Activated T-helper 2 cell treated with anti-CD3 and anti-CD28 coated beads, Interferon-gamma antibody, Interleukin-2, Interleukin-4, amounts not matched to agents 10 μg/mL and 5 μg/mL and 100 μg/mL, durations not matched to agents 14 hours and 24 hours and 36 hours (primary cell): Measurements from ENCODE around the gene GLYAT. TPM values are rescaled to one million over a fixed set of nuclear protein-coding genes. Genes with fewer than 3 reads are reported as not detected.
"Not testable (repeated sequence)": the region's sequence is repeated elsewhere in the genome, so short reads cannot be mapped to it uniquely, and the experiment has no call there.

Experiments used
- DNase-seq: peaks from one replicate; pipeline ENCODE4 v3.0.0; 2021; ENCODE audit warnings: low spot score
- H3K27ac Mint-ChIP-seq: one replicate; pipeline ENCODE4 v1.8.0; 2021; ENCODE audit warnings: mixed read lengths
- H3K27me3 Mint-ChIP-seq: one replicate; pipeline ENCODE4 v1.8.0; 2021; ENCODE audit warnings: low read depth, mixed read lengths
- H3K36me3 Mint-ChIP-seq: one replicate; pipeline ENCODE4 v1.8.0; 2021; ENCODE audit warnings: low read depth, mixed read lengths
- H3K4me1 Mint-ChIP-seq: one replicate; pipeline ENCODE4 v1.8.0; 2021; ENCODE audit warnings: low read depth, mixed read lengths
- H3K4me3 Mint-ChIP-seq: one replicate; pipeline ENCODE4 v1.8.0; 2021; ENCODE audit warnings: low read depth, mild to moderate bottlenecking, moderate library complexity, mixed read lengths
- H3K9me3 Mint-ChIP-seq: one replicate; pipeline ENCODE4 v1.8.0; 2021; ENCODE audit warnings: mixed read lengths
- intact Hi-C: fragments of 100-400 bp; cut with micrococcal nuclease; formaldehyde crosslinking; loops from one replicate; pipeline ENCODE4 v1.15.1; 2023
- total RNA-seq: library from RNA; stranded (reverse); gene quantifications from 2 replicates; pipeline ENCODE4 v1.2.3, GENCODE V29; 2022

Gene GLYAT
- total RNA-seq, 1 donor from 2014 or later: not detected

DNA sequence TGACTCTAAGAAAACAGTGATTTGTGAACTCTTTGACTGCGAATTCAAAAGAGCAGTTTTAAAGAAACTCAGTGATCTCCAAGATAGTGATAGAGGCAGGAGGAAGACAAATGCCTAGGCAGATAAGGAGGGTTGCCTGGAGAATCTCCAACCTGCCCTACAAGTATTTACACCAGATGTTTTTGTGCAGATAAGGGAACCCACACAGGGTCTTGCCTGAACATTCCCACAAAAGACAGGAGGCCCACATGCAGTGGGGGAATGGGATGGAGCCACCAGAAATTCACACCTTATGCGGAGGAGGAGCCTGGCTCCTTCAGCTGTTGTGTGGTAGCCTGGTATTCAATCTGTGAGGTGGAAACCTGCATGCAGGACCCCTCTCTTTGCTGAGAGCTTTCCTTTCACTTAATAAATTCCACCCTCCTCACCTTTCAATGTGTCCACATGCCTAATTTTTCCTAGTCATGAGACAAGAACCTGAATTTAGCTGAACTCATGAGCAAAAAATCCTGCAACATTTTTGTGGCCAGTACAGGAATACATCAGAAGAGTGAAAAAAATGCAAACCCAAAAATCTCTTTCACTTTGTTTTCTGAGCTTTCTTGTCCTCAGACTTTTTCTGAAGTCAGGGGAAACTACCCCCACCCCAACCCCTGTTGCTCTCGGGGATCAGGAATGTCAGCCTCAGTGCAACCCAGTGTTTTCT lies 8.1 kb upstream of the GLYAT start:
- Mint-ChIP-seq H3K4me3 (no peak overlapping the region), H3K36me3 (no peaks in the 10 kb centered on the region), H3K4me1 (no peaks in the 10 kb centered on the region), H3K27me3 (peaks cover 2% of the 10 kb centered on the region), H3K9me3 (peaks cover 8% of the 10 kb centered on the region), H3K27ac (no peak overlapping the region)
- intact Hi-C loops: no loop called here
- no peak for DNase-seq

- no peaks in the 10 kb centered on the region for H3K27me3 Mint-ChIP-seq
- H3K4me3 Mint-ChIP-seq: no peak overlapping the region
- H3K4me1 Mint-ChIP-seq: no peaks in the 10 kb centered on the region
- no peaks in the 10 kb centered on the region for H3K36me3 Mint-ChIP-seq
- H3K9me3 Mint-ChIP-seq: no peaks in the 10 kb centered on the region
- no peak overlapping the region for H3K27ac Mint-ChIP-seq
- intact Hi-C loops: no loop called here
- no peak for DNase-seq
These were observed 3.1 kb upstream of the GLYAT start for GRCh38 chr11:58734681-58735490.

GRCh38 chr11:58730507-58731089 lies 1.1 kb downstream of the GLYAT start:
- intact Hi-C loops: no loop called here
- H3K9me3 Mint-ChIP-seq: no peaks in the 10 kb centered on the region
- no peak overlapping the region for H3K4me3 Mint-ChIP-seq
- H3K36me3 Mint-ChIP-seq: no peaks in the 10 kb centered on the region
- no peaks in the 10 kb centered on the region for H3K27me3 Mint-ChIP-seq
- peaks cover 8% of the 10 kb centered on the region for H3K4me1 Mint-ChIP-seq
- DNase-seq: no peak
- no peak overlapping the region for H3K27ac Mint-ChIP-seq

GRCh38 chr11:58727415-58727797 lies 4.3 kb downstream of the GLYAT start:
- no peak for DNase-seq
- no peak overlapping the region for H3K4me3 Mint-ChIP-seq
- no peaks in the 10 kb centered on the region for H3K27me3 Mint-ChIP-seq
- H3K9me3 Mint-ChIP-seq: no peaks in the 10 kb centered on the region
- no peaks in the 10 kb centered on the region for H3K36me3 Mint-ChIP-seq
- H3K27ac Mint-ChIP-seq: no peak overlapping the region
- peaks cover 8% of the 10 kb centered on the region for H3K4me1 Mint-ChIP-seq
- intact Hi-C loops: no loop called here

GRCh38 chr11:58726737-58727414 lies 4.9 kb downstream of the GLYAT start:
- DNase-seq: no peak
- H3K4me3 Mint-ChIP-seq: no peak overlapping the region
- intact Hi-C loops: no loop called here
- H3K4me1 Mint-ChIP-seq: peaks cover 8% of the 10 kb centered on the region
- H3K27me3 Mint-ChIP-seq: no peaks in the 10 kb centered on the region
- H3K36me3 Mint-ChIP-seq: no peaks in the 10 kb centered on the region
- no peak overlapping the region for H3K27ac Mint-ChIP-seq
- H3K9me3 Mint-ChIP-seq: no peaks in the 10 kb centered on the region

DNA sequence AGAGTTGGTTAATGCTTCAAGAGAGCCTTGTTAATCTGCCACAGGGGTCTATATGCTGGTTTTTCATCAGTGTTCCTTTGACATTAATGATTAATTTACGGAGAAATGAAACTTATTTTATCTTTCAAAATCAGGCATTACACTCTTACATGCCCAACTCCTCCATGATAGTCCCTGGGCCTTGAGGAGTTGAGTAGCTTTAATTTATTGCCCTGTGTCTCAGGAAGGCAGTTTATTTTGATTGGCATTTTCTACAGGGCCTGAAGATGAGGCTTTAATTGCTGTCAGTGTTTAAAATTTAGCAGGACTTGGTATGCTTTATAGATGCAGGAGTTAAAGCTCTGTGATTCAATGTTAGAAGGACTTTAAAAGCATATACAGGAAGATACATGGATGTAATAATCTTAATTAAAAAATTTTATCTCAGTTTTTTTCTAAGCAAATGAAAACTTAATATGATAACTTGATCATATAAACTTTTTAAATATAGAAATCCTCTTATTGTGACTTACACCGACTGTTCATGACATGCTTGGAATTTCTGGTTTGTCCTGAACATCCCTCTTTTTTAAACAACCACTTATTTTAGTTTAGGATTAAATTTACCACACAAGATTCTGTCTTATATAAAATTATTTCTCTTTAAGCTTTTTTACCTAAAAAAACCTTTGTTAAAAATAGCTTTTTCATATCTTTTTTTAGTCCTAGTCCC lies 12.2 kb downstream of the GLYAT start:
- no peaks in the 10 kb centered on the region for H3K27me3 Mint-ChIP-seq
- H3K4me3 Mint-ChIP-seq: no peak overlapping the region
- H3K4me1 Mint-ChIP-seq: no peaks in the 10 kb centered on the region
- peaks cover 3% of the 10 kb centered on the region for H3K9me3 Mint-ChIP-seq
- no peak overlapping the region for H3K27ac Mint-ChIP-seq
- H3K36me3 Mint-ChIP-seq: no peaks in the 10 kb centered on the region
- intact Hi-C loops: no loop called here
- DNase-seq: no peak

- Mint-ChIP-seq H3K36me3 (no peaks in the 10 kb centered on the region), H3K4me3 (no peak overlapping the region), H3K27me3 (no peaks in the 10 kb centered on the region), H3K9me3 (no peaks in the 10 kb centered on the region), H3K4me1 (no peaks in the 10 kb centered on the region), H3K27ac (no peak overlapping the region)
- intact Hi-C loops: no loop called here
- DNase-seq: no peak
These were observed 19.2 kb downstream of the GLYAT start for GRCh38 chr11:58712531-58712930.

DNA sequence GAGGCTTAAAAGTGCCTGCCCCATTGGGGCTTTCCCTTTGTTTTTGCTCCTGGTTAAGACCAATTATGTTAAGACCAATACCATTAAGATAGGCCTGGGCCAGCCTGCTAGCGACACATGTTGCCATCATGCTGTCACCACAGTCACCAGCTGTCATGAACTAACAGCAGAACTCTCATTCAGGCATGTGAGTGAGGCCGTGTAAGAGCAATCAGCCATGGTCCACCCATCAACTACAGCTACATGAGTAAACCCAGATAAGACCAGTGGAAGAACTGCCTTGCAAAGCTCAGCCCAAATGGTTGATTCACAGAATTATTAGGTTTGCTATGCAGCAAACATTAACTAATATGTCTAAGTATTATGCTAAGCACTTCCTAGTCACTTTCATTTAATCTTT lies 19.9 kb downstream of the GLYAT start:
- intact Hi-C loops: no loop called here
- Mint-ChIP-seq H3K27me3 (no peaks in the 10 kb centered on the region), H3K36me3 (no peaks in the 10 kb centered on the region), H3K4me3 (no peak overlapping the region), H3K9me3 (no peaks in the 10 kb centered on the region), H3K27ac (no peak overlapping the region), H3K4me1 (no peaks in the 10 kb centered on the region)
- no peak for DNase-seq

DNA sequence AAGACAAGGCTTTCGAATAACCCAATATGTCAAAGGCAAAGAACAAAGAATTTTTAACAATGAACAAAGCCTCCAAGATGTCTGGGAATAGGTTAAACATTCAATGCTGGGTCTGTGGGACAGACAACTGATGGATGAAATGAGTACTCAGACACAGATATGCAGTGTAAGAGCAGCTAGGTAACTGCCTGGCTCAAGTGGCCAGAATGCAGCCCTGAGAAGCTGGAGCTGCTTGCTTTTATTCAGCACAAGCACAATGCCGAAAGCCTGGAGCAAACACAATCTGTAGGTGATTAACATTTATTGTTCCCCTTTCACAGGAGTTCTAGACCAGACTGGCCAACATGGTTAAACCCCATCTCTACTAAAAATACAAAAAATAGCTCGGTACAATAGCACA lies 24.0 kb downstream of the GLYAT start:
- Mint-ChIP-seq H3K9me3 (peaks cover 5% of the 10 kb centered on the region), H3K27ac (no peak overlapping the region), H3K4me3 (no peak overlapping the region)

GRCh38 chr11:58696825-58697224 lies 34.9 kb downstream of the GLYAT start:
- H3K36me3 Mint-ChIP-seq, H3K4me1 Mint-ChIP-seq, H3K27me3 Mint-ChIP-seq, intact Hi-C loops, H3K4me3 Mint-ChIP-seq, H3K27ac Mint-ChIP-seq, H3K9me3 Mint-ChIP-seq, DNase-seq: not testable (repeated sequence)

More for the DNA sequence above, 24.0 kb downstream of the GLYAT start:
- intact Hi-C loops: no loop called here
- DNase-seq: no peak
- H3K27me3 Mint-ChIP-seq: no peaks in the 10 kb centered on the region
- no peaks in the 10 kb centered on the region for H3K4me1 Mint-ChIP-seq
- no peaks in the 10 kb centered on the region for H3K36me3 Mint-ChIP-seq

GRCh38 chr11:58693026-58693425 lies 38.7 kb downstream of the GLYAT start:
- Mint-ChIP-seq H3K27ac (no peak overlapping the region), H3K27me3 (no peaks in the 10 kb centered on the region), H3K9me3 (no peaks in the 10 kb centered on the region), H3K4me3 (no peak overlapping the region), H3K4me1 (no peaks in the 10 kb centered on the region), H3K36me3 (no peaks in the 10 kb centered on the region)
- intact Hi-C loops: no loop called here
- no peak for DNase-seq

GRCh38 chr11:58691675-58692074 lies 40.1 kb downstream of the GLYAT start:
- Mint-ChIP-seq H3K4me3 (no peak overlapping the region), H3K27ac (no peak overlapping the region), H3K4me1 (no peaks in the 10 kb centered on the region), H3K27me3 (no peaks in the 10 kb centered on the region), H3K36me3 (no peaks in the 10 kb centered on the region), H3K9me3 (no peaks in the 10 kb centered on the region)
- intact Hi-C loops: no loop called here
- DNase-seq: no peak
